Melanocyte of skin (primary cell): ENCODE data around the gene LRRTM3. TPM values are rescaled to one million over a fixed set of nuclear protein-coding genes. Genes with fewer than 3 reads are reported as not detected.

ENCODE experiments used
- total RNA-seq, 2 donors: library from RNA; depleted of rRNA; stranded (reverse); fragments of >200 nt; gene quantifications; 2 replicates each; pipeline ENCODE4 v1.2.3, GENCODE V29; 2012

LRRTM3 gene
- not detected for total RNA-seq

DNA sequence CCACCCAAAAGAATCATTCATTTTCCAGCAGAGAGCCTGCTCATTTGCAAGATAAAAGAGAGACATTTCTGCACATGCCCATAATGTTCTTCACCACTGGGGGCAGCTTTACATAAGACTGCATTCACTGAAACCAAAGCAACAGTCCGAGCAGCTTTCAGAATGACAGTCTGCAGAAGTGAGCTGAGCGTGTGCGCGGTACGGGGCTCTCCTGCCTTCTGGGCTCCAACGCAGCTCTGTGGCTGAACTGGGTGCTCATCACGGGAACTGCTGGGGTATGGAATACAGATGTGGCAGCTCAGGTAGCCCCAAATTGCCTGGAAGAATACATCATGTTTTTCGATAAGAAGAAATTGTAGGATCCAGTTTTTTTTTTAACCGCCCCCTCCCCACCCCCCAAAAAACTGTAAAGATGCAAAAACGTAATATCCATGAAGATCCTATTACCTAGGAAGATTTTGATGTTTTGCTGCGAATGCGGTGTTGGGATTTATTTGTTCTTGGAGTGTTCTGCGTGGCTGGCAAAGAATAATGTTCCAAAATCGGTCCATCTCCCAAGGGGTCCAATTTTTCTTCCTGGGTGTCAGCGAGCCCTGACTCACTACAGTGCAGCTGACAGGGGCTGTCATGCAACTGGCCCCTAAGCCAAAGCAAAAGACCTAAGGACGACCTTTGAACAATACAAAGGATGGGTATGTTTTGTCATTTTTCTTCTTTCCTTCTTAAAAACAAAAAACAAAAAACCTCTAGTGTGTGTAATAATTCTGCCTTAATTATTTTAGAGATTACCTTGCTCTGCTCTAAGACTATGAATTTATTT lies at the start of gene LRRTM3:
Gene LRRTM3, plus strand, starts transcription at position 141 of the 820 bp plus-strand sequence.

